Upper lobe of left lung (tissue), 4 donors: ENCODE data around the gene CEP85L.

Experiments used
- CTCF ChIP-seq, 6 experiments: fragments of 450-650 bp in 4 of 6; fragments of 200-600 bp in 2 of 6; sonication (generic) in 2 of 6; IDR thresholded peaks; one replicate each; pipeline ENCODE4 v1.5.1; 2016 to 2019; ENCODE audit warnings: antibody characterized with exemption in 6 of 6
- EP300 ChIP-seq, 4 donors: sonication (generic); formaldehyde crosslinking; IDR thresholded peaks; one replicate each; pipeline ENCODE4 v1.5.1; 2017; ENCODE audit warnings: antibody characterized with exemption in 4 of 4, control low read depth in 2 of 4
- POLR2A ChIP-seq, 4 donors: fragments of 450-650 bp; IDR thresholded peaks; one replicate each; pipeline ENCODE4 v1.5.1; 2016 to 2017; ENCODE audit warnings: antibody characterized with exemption in 4 of 4, mild to moderate bottlenecking in 2 of 4
- POLR2AphosphoS5 ChIP-seq, 2 donors: sonication (generic); formaldehyde crosslinking; IDR thresholded peaks; one replicate each; pipeline ENCODE4 v1.5.1; 2017; ENCODE audit warnings: antibody characterized with exemption in 2 of 2

DNA sequence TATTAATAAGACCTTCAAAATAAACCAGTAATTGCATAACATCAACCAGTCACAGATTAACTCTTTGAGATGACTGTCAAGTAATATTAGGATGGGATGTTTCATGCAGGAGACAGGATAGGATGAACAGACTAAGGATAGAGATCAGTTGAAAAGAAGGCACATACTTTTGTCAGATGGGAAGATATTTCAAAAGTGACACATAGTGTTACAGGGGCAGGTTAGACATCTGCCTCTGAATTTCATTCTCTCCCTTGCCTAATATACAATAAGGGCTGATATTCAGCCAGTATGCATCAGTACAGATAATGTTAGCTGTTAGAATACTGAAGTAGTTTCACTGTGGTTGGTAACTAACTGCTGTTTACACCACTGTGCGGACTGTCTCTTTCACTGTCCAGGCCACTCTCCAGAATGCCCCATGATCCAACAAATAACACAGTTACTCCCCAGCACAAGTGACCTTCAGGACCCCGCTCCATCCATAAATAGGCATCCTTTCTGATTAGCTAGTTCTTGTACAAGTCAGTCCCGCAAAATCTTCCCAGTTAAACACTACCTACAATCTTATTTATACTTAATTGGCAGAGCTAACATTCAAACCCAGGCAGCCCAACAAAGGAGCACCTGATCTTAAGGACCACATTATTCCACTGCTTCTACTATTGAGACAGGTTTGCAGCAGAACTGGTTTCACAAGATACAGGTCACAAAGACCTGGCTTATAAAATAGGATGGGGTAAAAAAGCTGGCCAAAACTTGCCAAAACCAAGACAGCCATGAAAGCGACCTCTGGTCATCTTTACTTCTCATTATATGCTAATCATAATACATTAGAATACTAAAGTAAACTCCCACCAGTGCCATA is 125.2 kb downstream of the CEP85L start:
- TF ChIP-seq POLR2AphosphoS5 (IDR thresholded peaks at IDR 0.05), result no peak
- TF ChIP-seq POLR2A (IDR thresholded peaks at IDR 0.05), result no peak
- TF ChIP-seq CTCF (IDR thresholded peaks at IDR 0.05), result no peak
- no peak for TF ChIP-seq EP300 (IDR thresholded peaks at IDR 0.05)
